ENCODE measurements around the gene FBXL15. TPM values are rescaled to one million over a fixed set of nuclear protein-coding genes. Genes with fewer than 3 reads are reported as not detected.

FBXL15 gene
- total and polyA plus RNA-seq, 2 of the 13 experiments (the other 11 are each of a cell fraction or from before 2014, with no cell fraction given) = 4.3 to 8.3 TPM

DNA sequence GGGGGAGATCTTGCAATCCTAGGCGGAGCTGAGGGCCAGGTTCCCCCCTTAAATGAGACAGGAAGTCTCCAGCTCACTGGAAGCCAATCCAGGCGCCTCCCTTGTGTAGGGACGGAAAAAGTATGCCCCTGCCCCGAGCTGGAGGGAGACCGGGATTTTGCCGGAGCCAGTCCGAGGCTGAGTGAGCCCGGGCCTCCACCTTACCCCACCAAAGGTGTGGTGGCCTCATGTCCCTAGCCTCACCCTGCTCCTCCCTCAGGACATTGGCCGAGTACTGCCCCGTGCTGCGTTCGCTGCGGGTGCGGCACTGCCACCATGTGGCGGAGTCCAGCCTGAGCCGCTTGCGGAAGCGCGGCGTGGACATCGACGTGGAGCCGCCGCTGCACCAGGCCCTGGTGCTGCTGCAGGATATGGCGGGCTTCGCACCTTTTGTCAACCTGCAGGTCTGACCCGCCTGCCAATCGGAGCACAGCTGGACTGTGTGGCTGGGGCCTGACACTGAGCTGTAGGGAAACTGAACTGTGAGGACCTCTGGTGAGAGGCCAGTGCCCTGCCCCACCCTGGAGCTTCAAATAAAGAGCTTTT is 2.0 kb downstream of the FBXL15 start (continued):
- TF ChIP-seq, protein P1, sequence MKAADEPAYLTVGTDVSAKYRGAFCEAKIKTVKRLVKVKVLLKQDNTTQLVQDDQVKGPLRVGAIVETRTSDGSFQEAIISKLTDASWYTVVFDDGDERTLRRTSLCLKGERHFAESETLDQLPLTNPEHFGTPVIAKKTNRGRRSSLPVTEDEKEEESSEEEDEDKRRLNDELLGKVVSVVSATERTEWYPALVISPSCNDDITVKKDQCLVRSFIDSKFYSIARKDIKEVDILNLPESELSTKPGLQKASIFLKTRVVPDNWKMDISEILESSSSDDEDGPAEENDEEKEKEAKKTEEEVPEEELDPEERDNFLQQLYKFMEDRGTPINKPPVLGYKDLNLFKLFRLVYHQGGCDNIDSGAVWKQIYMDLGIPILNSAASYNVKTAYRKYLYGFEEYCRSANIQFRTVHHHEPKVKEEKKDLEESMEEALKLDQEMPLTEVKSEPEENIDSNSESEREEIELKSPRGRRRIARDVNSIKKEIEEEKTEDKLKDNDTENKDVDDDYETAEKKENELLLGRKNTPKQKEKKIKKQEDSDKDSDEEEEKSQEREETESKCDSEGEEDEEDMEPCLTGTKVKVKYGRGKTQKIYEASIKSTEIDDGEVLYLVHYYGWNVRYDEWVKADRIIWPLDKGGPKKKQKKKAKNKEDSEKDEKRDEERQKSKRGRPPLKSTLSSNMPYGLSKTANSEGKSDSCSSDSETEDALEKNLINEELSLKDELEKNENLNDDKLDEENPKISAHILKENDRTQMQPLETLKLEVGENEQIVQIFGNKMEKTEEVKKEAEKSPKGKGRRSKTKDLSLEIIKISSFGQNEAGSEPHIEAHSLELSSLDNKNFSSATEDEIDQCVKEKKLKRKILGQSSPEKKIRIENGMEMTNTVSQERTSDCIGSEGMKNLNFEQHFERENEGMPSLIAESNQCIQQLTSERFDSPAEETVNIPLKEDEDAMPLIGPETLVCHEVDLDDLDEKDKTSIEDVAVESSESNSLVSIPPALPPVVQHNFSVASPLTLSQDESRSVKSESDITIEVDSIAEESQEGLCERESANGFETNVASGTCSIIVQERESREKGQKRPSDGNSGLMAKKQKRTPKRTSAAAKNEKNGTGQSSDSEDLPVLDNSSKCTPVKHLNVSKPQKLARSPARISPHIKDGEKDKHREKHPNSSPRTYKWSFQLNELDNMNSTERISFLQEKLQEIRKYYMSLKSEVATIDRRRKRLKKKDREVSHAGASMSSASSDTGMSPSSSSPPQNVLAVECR (CRISPR knock-in tag; IDR thresholded peaks at IDR 0.05; ENCODE audit: borderline replicate concordance) = peak; percentile 67; the same call in 1 of the 2 replicates
- TF ChIP-seq SSRP1 (CRISPR knock-in tag; IDR thresholded peaks at IDR 0.05) = peak; percentile 66; the same call in 1 of the 2 replicates
- TF ChIP-seq ZFY (CRISPR knock-in tag; IDR thresholded peaks at IDR 0.05) = peak; percentile 89
- 0 out of 2 replicates have a peak, but pooled peaks have one; percentile 13 for TF ChIP-seq CREB1 (IDR thresholded peaks at IDR 0.05)
- TF ChIP-seq CREB1 (CRISPR knock-in tag; IDR thresholded peaks at IDR 0.05) = no peak
- TF ChIP-seq ZNF570 (CRISPR knock-in tag; IDR thresholded peaks at IDR 0.05; ENCODE audit: borderline replicate concordance) = no peak; the same call in 1 of the 2 replicates
- 0 out of 2 replicates have a peak, but pooled peaks have one; percentile 50 for TF ChIP-seq KLF15 (CRISPR knock-in tag; IDR thresholded peaks at IDR 0.05; ENCODE audit: borderline replicate concordance)
- TF ChIP-seq POLR2G (IDR thresholded peaks at IDR 0.05; ENCODE audit: low read depth, low read length) = 0 out of 2 replicates have a peak, but pooled peaks have one; percentile 50
- 0 out of 2 replicates have a peak, but pooled peaks have one; percentile 42 for TF ChIP-seq ZNF260 (CRISPR knock-in tag; IDR thresholded peaks at IDR 0.05; ENCODE audit: borderline replicate concordance, low read depth)
- TF ChIP-seq, protein P2, sequence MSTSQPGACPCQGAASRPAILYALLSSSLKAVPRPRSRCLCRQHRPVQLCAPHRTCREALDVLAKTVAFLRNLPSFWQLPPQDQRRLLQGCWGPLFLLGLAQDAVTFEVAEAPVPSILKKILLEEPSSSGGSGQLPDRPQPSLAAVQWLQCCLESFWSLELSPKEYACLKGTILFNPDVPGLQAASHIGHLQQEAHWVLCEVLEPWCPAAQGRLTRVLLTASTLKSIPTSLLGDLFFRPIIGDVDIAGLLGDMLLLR (CRISPR knock-in tag; IDR thresholded peaks at IDR 0.05) = peak; percentile 74
- TF ChIP-seq FOXO1 (CRISPR knock-in tag; IDR thresholded peaks at IDR 0.05) = peak; percentile 72
- 0 out of 2 replicates have a peak, but pooled peaks have one; percentile 58 for TF ChIP-seq ZNF12 (CRISPR knock-in tag; IDR thresholded peaks at IDR 0.05)
- TF ChIP-seq, protein P3, sequence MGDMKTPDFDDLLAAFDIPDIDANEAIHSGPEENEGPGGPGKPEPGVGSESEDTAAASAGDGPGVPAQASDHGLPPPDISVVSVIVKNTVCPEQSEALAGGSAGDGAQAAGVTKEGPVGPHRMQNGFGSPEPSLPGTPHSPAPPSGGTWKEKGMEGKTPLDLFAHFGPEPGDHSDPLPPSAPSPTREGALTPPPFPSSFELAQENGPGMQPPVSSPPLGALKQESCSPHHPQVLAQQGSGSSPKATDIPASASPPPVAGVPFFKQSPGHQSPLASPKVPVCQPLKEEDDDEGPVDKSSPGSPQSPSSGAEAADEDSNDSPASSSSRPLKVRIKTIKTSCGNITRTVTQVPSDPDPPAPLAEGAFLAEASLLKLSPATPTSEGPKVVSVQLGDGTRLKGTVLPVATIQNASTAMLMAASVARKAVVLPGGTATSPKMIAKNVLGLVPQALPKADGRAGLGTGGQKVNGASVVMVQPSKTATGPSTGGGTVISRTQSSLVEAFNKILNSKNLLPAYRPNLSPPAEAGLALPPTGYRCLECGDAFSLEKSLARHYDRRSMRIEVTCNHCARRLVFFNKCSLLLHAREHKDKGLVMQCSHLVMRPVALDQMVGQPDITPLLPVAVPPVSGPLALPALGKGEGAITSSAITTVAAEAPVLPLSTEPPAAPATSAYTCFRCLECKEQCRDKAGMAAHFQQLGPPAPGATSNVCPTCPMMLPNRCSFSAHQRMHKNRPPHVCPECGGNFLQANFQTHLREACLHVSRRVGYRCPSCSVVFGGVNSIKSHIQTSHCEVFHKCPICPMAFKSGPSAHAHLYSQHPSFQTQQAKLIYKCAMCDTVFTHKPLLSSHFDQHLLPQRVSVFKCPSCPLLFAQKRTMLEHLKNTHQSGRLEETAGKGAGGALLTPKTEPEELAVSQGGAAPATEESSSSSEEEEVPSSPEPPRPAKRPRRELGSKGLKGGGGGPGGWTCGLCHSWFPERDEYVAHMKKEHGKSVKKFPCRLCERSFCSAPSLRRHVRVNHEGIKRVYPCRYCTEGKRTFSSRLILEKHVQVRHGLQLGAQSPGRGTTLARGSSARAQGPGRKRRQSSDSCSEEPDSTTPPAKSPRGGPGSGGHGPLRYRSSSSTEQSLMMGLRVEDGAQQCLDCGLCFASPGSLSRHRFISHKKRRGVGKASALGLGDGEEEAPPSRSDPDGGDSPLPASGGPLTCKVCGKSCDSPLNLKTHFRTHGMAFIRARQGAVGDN (CRISPR knock-in tag; IDR thresholded peaks at IDR 0.05) = peak; percentile 98
- TF ChIP-seq ZNF256 (CRISPR knock-in tag; conservative IDR thresholded peaks at IDR 0.05) = peak; percentile 57; the same call in 1 of the 2 replicates
- TF ChIP-seq, protein P4, sequence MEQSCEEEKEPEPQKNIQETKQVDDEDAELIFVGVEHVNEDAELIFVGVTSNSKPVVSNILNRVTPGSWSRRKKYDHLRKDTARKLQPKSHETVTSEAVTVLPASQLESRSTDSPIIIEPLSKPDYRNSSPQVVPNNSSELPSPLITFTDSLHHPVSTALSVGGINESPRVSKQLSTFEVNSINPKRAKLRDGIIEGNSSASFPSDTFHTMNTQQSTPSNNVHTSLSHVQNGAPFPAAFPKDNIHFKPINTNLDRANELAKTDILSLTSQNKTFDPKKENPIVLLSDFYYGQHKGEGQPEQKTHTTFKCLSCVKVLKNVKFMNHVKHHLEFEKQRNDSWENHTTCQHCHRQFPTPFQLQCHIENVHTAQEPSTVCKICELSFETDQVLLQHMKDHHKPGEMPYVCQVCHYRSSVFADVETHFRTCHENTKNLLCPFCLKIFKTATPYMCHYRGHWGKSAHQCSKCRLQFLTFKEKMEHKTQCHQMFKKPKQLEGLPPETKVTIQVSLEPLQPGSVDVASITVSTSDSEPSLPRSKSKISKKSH (CRISPR knock-in tag; IDR thresholded peaks at IDR 0.05; ENCODE audit: borderline replicate concordance) = peak; percentile 90
- TF ChIP-seq ZNF703 (CRISPR knock-in tag; IDR thresholded peaks at IDR 0.05; ENCODE audit: borderline replicate concordance) = no peak
- TF ChIP-seq, protein P5, sequence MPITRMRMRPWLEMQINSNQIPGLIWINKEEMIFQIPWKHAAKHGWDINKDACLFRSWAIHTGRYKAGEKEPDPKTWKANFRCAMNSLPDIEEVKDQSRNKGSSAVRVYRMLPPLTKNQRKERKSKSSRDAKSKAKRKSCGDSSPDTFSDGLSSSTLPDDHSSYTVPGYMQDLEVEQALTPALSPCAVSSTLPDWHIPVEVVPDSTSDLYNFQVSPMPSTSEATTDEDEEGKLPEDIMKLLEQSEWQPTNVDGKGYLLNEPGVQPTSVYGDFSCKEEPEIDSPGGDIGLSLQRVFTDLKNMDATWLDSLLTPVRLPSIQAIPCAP (CRISPR knock-in tag; IDR thresholded peaks at IDR 0.05; ENCODE audit: low read depth) = 0 out of 2 replicates have a peak, but pooled peaks have one; percentile 55

Data from HepG2 (cell line).